HG02938 (cell line): Measurements from ENCODE around the gene STXBP5L.
"Not testable (repeated sequence)": the region's sequence is repeated elsewhere in the genome, so short reads cannot be mapped to it uniquely, and the experiment has no call there.

Experiments
- ATAC-seq: cut with Tn5 transposase; IDR thresholded peaks from one replicate; pipeline ENCODE4 v1.9.1; 2021; ENCODE audit warnings: mild to moderate bottlenecking, moderate library complexity; ENCODE audit not compliant: unreplicated experiment

Gene STXBP5L

GRCh38 chr3:121223116-121223515, 315.1 kb downstream of the STXBP5L start:
- no peak for ATAC-seq

- no peak for ATAC-seq
Observed at GRCh38 chr3:121228971-121229370, 321.0 kb downstream of the STXBP5L start.

GRCh38 chr3:121230194-121230593, 322.2 kb downstream of the STXBP5L start:
- not testable (repeated sequence) for ATAC-seq

- no peak for ATAC-seq
Observed at GRCh38 chr3:121231872-121232271, 323.9 kb downstream of the STXBP5L start.

- no peak for ATAC-seq
Observed at GRCh38 chr3:121232309-121233225, 324.6 kb downstream of the STXBP5L start.

GRCh38 chr3:121243208-121243607, 335.2 kb downstream of the STXBP5L start:
- no peak for ATAC-seq

GRCh38 chr3:121252676-121253075, 344.7 kb downstream of the STXBP5L start:
- no peak for ATAC-seq

GRCh38 chr3:121269389-121269788, 361.4 kb downstream of the STXBP5L start:
- no peak for ATAC-seq

DNA sequence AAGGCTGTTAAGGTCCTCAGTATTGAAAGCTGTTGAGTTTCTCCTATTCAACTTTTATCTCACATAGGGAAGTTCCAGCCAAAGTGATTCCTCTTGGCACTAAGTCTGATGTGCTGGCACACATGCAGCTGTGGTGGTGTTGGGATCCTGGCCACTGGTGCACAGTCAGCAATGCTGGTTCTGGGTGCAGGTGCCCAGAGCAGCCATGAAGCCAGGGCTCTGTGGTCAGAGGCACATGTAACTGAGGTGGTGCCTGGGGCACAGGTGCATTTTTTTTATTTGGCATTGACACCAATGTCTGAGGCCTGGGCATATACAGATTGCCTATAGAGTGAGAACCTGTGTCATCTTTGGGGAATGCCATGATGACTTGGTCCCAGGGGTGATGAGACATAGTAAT, 366.4 kb downstream of the STXBP5L start:
- ATAC-seq: no peak

GRCh38 chr3:121295452-121295851, 387.4 kb downstream of the STXBP5L start:
- ATAC-seq: no peak

- ATAC-seq: no peak
Observed at GRCh38 chr3:121295979-121296378, 388.0 kb downstream of the STXBP5L start.

- no peak for ATAC-seq
Observed at GRCh38 chr3:121324320-121324719, 416.3 kb downstream of the STXBP5L start.

DNA sequence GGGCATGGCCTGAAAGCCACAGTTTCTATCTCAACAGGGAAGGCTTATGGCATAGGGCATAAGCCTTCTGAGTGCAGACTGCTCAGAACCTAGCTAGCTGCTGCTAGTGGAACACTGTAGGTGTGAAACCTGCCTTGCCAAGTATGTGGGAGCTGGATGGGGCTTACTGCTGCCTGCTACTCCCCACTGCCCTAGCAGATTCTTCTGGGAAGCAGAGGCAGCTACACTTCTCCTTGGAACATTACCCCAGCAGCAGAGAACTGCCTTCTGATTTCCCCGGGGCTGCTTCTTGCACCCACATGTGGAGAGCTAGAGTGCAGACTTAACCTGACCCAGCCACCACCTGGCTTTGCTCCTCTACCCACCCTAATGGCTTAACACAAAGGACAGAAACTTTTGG, 422.1 kb downstream of the STXBP5L start:
- no peak for ATAC-seq

- ATAC-seq: no peak
Observed at GRCh38 chr3:121330634-121331033, 422.6 kb downstream of the STXBP5L start.

GRCh38 chr3:121355960-121356359, 448.0 kb downstream of the STXBP5L start:
- not testable (repeated sequence) for ATAC-seq

DNA sequence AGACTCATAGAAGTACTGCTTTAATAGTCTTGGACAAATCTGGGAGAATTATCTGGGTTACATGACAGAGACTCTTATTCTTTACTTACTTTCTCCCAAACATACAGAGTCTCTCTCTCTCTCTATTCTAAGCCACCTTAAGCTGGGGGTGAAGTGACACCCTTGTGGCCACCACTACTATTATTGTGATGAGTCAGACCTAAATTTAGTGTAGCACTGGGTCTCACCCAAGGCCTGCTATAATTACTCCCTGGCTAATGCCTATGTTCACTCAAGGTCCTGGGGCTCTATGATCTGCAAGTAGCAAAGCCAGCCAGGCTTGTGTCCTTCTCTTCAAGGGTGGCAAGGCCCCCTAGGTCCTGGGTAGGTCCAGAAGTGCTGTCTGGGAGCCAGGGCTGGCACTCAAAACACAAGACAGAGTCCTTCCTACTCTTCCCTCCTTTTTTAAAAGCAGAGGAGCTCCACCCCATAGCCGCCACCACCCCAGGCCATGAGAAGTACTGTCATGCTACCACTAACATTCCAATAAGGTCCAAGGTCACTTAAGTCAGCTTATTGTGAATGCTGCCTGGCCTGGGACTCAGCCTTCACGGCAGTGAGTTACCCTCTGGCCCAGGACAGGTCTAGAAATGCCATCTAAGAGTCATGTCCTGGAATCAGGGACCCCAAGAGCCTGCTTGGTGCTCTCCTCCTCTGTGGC, 454.2 kb downstream of the STXBP5L start:
- peak; percentile 61 for ATAC-seq

- ATAC-seq: not testable (repeated sequence)
Observed at GRCh38 chr3:121388308-121388707, 480.3 kb downstream of the STXBP5L start.

GRCh38 chr3:121395967-121396366, 488.0 kb downstream of the STXBP5L start:
- ATAC-seq: not testable (repeated sequence)

- not testable (repeated sequence) for ATAC-seq
Observed at GRCh38 chr3:121398051-121398450, 490.0 kb downstream of the STXBP5L start.

- ATAC-seq: no peak
Observed at GRCh38 chr3:121399820-121400219, 491.8 kb downstream of the STXBP5L start.

GRCh38 chr3:121405631-121406030, 497.6 kb downstream of the STXBP5L start:
- ATAC-seq: no peak

DNA sequence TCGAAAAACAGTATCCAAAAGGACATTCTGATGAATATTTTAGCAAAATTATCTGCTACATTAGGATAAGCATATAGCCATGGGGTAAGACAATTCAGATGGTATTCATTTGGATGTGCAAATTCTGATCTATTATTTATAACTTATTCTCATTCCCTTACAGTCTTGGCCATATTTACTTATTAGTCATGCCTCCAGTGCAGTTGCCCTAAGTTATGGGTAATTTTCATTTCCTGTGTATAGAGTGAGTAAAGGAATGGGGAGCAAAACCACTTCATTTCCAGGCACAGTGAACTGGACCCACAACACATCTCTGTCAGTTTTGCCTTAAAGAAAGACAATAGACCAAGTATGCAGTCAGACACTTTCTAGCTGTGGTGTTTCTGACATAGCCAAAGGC, 503.5 kb downstream of the STXBP5L start:
- no peak for ATAC-seq
